A204.1 (cell line): Measurements from ENCODE around the gene UMODL1.

Experiments used
- FAIRE-seq: peaks from 2 replicates; lab custom pipeline; 2012; peaks lifted over from hg19 to GRCh38; lab: Jason Lieb, UNC

The UMODL1 gene

DNA sequence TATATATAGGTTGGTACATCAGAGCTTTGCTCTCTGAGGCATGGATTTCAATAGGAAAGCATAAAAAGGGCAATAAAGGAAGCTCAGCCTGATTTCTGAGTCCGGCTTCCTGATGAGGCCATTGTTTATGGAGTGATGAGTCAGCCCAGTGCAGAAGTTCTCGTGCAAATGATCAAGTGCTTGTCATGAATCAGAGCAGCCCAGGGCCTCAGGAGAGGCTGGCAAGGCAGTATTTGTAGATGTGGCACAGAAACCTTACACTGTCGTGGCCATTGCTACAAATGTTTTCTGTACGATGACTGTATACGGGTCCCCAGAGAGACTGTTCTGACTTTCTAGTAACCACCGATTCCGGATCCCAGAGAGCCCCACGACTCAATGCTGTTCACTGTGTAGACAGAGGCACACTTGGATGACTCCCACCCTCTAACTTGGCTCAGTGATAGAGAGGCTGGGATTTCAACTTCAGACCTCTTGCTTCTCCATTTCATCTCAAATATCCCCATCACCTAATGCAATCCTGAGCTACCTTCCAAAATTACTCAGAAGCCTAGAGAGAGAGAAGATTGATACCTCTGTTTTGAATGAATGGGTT, 26.8 kb downstream of the UMODL1 start:
- FAIRE-seq: no peak

DNA sequence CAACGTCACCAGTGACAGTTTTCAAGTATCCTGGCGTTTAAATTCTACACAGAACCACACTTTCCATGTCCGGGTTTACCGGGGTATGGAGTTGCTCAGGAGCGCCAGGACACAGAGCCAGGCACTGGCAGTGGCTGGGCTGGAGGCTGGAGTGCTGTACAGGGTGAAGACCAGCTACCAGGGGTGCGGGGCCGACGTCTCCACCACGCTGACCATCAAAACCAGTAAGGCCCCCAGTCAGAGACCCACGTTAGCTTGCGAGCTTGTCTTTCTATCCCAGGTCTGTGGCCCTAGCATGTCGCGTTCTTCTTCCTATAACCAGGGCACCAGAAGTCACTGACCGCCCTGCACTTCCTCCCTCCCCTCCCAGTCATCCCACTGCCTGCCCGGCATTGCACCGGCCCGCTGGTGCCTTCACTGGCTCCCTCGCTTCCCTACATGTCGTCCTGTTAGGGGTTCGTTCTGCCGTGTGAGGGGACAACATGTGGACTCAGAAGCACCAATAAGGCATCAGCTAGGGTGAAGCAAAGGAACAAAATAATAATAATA, 27.9 kb downstream of the UMODL1 start:
- FAIRE-seq: no peak

DNA sequence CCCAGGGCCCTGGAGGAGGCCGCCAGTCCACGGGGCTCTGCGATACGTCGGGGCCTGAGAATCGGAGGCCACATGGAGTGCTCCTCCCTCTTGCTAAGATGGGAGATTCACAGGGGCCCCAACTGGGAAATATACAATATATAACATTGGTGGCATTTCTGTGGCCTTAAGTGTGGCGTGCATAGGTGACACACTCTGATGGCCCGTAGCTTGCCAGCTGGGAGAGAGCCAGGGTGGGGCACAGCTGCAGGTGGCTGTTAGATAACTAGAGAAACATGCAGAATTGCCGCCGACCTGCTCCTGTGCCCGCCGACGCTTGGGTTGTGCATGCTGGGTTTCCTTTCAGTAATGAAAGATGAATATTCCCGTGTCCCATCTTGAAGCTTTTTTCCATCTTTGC, 30.1 kb downstream of the UMODL1 start:
- no peak for FAIRE-seq

DNA sequence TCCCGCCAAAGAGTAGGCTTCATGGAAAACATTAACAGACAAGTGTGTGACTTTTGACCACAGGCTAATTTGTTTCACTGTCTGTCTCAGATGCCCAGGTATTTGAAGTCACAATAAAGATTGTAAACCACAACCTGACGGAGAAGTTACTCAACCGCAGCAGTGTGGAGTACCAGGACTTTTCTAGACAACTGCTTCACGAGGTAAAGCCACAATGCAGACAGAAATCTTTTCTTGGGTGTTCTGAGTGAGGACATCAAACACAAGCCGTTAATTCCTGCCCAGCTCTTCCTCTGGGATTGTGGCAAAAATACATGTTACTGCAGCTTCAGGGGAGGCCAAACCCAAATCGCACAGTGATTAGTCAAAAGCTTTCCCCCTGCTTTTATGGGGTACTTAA, 31.0 kb downstream of the UMODL1 start:
- no peak for FAIRE-seq

- FAIRE-seq: no peak
Observed at GRCh38 chr21:42102526-42102925, 31.4 kb downstream of the UMODL1 start.

GRCh38 chr21:42102991-42103390, 31.9 kb downstream of the UMODL1 start:
- FAIRE-seq: no peak

DNA sequence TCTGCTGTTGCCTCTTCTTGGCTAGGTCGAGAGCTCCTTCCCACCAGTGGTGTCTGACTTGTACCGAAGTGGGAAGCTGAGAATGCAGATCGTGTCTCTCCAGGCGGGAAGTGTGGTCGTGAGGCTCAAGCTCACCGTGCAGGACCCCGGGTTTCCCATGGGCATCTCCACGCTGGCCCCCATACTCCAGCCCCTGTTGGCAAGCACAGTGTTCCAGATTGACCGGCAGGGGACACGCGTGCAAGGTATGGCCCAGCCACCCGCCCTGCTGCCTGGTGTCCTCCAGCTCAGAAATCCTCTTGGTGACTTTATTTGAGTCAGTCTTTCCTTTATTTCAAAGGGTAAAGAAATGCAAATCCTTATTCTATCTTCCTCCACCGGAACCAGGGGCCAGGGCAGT, 32.7 kb downstream of the UMODL1 start:
- FAIRE-seq: no peak

DNA sequence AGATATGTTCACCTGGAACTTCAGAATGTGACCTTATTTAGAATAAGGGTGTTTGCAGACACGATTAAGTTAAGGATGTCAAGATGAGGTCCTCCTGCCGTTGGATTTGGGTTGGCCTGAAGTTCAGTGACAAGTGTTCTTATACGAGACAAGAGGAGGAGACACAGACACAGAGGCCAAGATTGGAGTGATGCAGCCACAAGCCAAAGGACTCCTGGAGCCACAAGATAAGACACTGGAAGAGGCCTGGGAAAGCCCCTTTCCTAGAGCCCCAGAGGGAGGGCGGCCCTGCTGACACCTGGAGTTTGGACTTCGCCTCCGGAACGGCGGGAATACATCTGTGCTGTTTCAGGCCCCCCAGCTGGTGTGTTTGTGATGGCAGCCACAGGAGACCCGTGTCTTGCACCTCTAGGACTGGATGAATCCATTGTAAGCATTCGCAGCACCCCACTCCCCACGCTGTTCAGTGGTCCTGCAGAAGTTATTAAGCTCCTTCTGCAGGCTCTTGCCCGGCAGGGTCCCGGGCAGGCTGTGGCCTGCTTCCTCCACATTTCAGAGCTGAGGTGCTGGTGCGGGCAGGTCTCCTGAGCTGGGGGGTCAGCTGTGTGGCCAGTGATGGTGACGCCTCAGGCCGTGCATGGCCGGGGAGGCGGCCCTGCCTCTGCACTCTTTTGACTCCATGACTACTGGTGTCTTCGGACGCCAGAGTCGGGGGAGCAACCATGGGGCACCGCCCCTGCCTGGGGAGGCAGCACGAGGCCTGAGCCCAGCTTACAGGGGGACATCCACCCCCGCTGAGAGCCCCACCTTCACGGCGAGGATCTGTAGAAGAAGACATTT, 34.6 kb downstream of the UMODL1 start:
- no peak for FAIRE-seq

- no peak for FAIRE-seq
Observed at GRCh38 chr21:42106425-42106824, 35.3 kb downstream of the UMODL1 start.

- no peak for FAIRE-seq
Observed at GRCh38 chr21:42107177-42107880, 36.2 kb downstream of the UMODL1 start.

GRCh38 chr21:42107881-42108553, 36.9 kb downstream of the UMODL1 start:
- no peak for FAIRE-seq

DNA sequence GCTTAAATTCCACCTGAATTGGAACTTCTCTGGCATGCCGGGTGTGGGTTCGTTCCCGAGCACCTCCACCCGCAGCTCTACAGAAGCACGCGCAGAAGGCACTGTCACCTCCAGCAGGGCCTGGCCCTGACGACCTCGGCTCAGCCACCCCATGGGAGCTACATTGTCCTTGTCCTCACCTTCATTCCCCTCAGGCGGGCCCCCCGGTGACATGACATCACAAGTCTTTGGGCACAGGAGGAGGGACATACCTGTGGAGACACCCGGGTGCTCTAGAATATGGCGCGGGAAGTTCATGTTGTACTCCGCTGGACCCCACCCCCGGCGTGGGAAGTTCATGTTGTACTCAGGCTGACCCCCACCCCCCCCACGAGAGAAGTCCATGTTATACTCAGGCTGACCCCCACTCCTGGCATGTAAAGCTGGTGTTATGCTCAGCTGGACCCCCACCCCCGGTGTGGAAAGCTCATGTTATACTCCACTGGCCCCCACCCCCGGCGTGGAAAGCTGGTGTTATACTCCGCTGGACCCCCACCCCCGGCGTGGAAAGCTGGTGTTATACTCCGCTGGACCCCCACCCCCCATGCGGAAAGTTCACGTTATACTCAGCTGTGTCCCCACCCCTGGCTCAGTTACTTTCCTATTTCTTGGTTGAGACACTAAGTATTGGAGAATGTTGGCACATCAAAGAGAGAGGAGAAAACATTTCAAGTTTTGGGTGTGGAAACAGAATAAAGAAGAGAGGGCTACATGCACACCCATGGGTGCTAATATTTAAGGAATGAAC, 37.6 kb downstream of the UMODL1 start:
- FAIRE-seq: no peak

GRCh38 chr21:42109473-42109872, 38.4 kb downstream of the UMODL1 start:
- no peak for FAIRE-seq

GRCh38 chr21:42109873-42110525, 38.9 kb downstream of the UMODL1 start:
- no peak for FAIRE-seq

DNA sequence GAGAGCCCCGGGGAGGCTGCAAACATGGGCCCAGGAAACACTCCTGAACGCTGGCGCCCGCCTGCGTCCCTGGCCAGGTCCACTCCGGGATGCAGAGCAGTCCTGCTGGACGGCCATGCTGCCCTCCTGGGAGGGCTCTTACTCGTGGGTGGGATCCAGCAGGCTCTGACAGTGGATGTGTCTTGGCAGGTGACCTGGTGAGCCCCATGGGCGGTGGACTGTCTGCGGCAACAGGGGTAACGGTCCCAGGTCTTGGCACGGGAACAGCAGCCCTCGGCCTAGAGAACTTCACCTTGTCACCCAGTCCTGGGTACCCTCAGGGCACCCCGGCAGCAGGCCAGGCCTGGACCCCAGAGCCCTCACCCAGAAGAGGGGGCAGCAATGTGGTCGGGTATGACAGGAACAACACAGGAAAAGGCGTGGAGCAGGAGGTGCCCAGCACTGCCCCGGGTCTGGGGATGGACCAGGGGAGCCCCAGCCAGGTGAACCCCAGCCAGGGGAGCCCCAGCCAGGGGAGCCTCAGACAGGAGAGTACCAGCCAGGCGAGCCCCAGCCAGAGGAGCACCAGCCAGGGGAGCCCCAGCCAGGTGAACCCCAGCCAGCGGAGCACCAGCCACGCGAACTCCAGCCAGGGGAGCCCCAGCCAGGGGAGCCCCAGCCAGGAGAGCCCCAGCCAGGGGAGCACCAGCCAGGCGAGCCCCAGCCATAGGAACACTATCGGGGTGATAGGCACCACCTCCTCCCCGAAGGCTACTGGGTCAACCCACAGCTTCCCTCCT, 39.8 kb downstream of the UMODL1 start:
- no peak for FAIRE-seq

- no peak for FAIRE-seq
Observed at GRCh38 chr21:42111470-42111743, 40.3 kb downstream of the UMODL1 start.

DNA sequence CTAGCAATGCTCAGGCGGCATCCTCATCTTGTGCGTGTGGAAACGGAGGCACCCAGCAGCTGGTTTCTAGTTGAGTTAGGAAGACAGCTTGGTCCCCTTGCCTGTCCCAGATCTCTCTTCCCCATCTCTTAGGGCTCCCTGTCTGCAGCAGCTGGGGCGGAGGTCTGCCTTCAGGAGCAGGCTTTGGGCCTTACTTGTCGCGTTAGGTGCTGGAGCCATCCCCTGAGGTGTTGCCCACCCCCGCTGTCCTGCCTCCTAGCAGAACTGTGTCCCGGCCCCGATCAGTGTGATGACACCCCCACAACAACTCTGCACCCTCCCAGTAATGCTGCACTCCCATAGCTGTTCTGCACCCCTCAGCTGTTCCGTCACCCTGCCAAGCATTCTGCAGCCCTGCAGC, 40.7 kb downstream of the UMODL1 start:
- FAIRE-seq: no peak

- FAIRE-seq: no peak
Observed at GRCh38 chr21:42112238-42112637, 41.1 kb downstream of the UMODL1 start.

DNA sequence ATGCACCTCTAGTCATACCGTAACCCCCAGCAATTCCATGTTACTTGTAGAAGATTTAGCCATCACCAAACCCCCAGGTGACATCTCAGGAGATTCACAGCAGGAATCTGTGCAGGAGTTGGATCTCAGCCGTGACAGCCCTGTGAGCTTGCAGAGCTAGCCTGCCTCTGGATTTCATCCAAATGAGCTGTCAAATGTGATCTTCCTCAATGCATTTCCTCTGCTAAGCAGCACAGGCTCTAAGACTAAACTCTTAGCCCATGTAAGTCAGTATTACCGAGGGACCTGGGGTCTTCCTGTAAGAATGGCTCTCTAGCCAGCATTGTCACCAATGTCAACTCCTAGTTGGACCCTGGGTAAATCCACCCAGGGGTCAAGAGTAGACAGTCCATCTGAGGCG, 41.7 kb downstream of the UMODL1 start:
- no peak for FAIRE-seq

- FAIRE-seq: no peak
Observed at GRCh38 chr21:42113926-42114409, 42.9 kb downstream of the UMODL1 start.
